ENCODE data around the gene MT1A. TPM values are rescaled to one million over a fixed set of nuclear protein-coding genes. Genes with fewer than 3 reads are reported as not detected.

Gene MT1A
- total RNA-seq, 4 donors from 2014 or later = 7.1 to 23.6 (median 16.8) TPM

DNA sequence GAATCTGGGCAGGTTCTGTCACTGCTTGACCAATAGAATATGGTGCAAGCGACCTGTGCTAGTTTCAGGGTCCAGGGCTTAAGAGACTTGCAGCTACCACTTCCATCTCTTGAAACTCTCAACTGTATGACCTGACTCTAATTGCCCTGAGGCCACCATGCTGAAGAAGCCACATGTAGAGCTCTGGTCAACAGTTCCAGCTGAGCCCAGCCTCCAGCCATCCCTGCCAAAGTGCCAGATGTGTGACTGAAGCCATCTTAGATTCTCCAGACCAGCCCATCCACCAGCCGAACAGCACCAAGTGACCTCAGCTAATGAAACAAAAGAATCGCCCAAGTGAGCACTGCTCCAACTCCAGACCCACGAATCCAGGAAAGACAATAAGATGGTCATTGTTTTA, 33.5 kb upstream of the MT1A start:
- 94% methylated on average over 4 of the region's 4 CpGs for WGBS, 2 donors
- H3K36me3 ChIP-seq = no peaks in the 10 kb centered on the region
- DNase-seq = no peak
- H3K27me3 ChIP-seq = no peaks in the 10 kb centered on the region
- peaks cover 29 to 33% of the 10 kb centered on the region in 2 donors for H3K4me1 ChIP-seq
- TF ChIP-seq, protein P1, sequence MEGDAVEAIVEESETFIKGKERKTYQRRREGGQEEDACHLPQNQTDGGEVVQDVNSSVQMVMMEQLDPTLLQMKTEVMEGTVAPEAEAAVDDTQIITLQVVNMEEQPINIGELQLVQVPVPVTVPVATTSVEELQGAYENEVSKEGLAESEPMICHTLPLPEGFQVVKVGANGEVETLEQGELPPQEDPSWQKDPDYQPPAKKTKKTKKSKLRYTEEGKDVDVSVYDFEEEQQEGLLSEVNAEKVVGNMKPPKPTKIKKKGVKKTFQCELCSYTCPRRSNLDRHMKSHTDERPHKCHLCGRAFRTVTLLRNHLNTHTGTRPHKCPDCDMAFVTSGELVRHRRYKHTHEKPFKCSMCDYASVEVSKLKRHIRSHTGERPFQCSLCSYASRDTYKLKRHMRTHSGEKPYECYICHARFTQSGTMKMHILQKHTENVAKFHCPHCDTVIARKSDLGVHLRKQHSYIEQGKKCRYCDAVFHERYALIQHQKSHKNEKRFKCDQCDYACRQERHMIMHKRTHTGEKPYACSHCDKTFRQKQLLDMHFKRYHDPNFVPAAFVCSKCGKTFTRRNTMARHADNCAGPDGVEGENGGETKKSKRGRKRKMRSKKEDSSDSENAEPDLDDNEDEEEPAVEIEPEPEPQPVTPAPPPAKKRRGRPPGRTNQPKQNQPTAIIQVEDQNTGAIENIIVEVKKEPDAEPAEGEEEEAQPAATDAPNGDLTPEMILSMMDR (IDR thresholded peaks at IDR 0.05) = no peak
- TF ChIP-seq POLR2A (IDR thresholded peaks at IDR 0.05) = no peak
- H3K9me3 ChIP-seq = no peaks in the 10 kb centered on the region
- intact Hi-C loops (cut with DNase I) = loop anchor here (5.0 to 10.0 kb wide), 2 partner anchors 82 to 90 kb away; no protein-coding TSS in a partner anchor
- H3K27ac ChIP-seq = peak overlapping the region in 1 of 3 donors; percentile 89
- H3K4me3 ChIP-seq (replicated peaks in 1 of 3) = no peak overlapping the region

DNA sequence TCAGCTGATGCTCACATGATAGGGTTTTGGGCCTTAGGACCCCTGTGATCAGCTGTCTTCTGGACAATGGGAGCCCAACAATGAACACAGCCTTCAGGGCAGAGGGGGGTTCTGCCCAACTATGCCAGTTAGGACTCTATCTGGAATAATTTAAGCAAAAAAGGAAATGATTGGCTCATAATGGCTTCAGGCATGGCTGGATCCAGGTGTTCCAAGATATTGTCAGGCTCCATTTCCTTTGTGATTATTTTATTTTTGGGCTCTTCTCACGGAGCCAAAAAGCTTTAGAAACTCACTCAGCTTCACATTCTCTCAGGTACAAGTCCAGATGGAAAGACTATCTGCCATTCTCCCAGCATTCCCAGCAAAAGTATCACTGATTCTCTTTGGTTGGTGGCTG, 33.0 kb upstream of the MT1A start:
- no peaks in the 10 kb centered on the region for H3K9me3 ChIP-seq
- H3K27ac ChIP-seq = peak overlapping the region; percentile 89 to 98 (median 97)
- H3K36me3 ChIP-seq = no peaks in the 10 kb centered on the region
- no peak for DNase-seq
- no peak overlapping the region for H3K4me3 ChIP-seq (replicated peaks in 1 of 3)
- WGBS, 2 donors = 52 to 77% methylated on average over 1 of the region's 1 CpG
- no peak for TF ChIP-seq POLR2A (IDR thresholded peaks at IDR 0.05)
- TF ChIP-seq, protein P1 (IDR thresholded peaks at IDR 0.05) = no peak
- H3K4me1 ChIP-seq = peaks cover 34 to 38% of the 10 kb centered on the region in 2 donors
- intact Hi-C loops (cut with DNase I) = loop anchor here (5.0 to 10.0 kb wide), 2 partner anchors 82 to 91 kb away; no protein-coding TSS in a partner anchor
- H3K27me3 ChIP-seq = no peaks in the 10 kb centered on the region

DNA sequence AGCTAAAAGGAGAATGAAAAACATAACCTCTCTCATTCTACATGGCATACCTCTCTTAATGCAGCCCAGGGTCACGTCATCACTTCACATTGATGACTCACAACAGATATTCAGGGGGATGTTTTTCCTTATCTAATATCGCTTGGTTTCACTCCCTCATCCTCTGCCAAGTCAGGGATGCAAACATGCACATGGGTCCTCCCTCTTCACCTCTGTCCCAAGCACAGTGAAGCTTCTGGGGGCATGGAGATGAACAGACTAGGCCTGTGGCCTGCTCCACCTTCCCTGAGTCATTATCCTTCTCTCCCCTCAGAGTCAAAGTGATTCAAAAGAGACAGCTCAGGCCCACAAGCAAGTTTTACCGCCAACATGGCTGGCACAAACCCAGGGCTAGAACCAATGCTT, 32.4 kb upstream of the MT1A start:
- no peak for TF ChIP-seq POLR2A (IDR thresholded peaks at IDR 0.05)
- TF ChIP-seq, protein P1 (IDR thresholded peaks at IDR 0.05) = no peak
- 57 to 74% methylated on average over 3 of the region's 3 CpGs for WGBS, 2 donors
- H3K27me3 ChIP-seq = no peaks in the 10 kb centered on the region
- peaks cover 40 to 42% of the 10 kb centered on the region in 2 donors for H3K4me1 ChIP-seq
- no peaks in the 10 kb centered on the region for H3K36me3 ChIP-seq
- peak overlapping the region; percentile 89 to 98 (median 97) for H3K27ac ChIP-seq
- no peak overlapping the region for H3K4me3 ChIP-seq (replicated peaks in 1 of 3)
- no peaks in the 10 kb centered on the region for H3K9me3 ChIP-seq
- intact Hi-C loops (cut with DNase I) = loop anchor here (5.0 to 10.0 kb wide), 2 partner anchors 81 to 91 kb away; no protein-coding TSS in a partner anchor
- peak; percentile 63 to 66 for DNase-seq

DNA sequence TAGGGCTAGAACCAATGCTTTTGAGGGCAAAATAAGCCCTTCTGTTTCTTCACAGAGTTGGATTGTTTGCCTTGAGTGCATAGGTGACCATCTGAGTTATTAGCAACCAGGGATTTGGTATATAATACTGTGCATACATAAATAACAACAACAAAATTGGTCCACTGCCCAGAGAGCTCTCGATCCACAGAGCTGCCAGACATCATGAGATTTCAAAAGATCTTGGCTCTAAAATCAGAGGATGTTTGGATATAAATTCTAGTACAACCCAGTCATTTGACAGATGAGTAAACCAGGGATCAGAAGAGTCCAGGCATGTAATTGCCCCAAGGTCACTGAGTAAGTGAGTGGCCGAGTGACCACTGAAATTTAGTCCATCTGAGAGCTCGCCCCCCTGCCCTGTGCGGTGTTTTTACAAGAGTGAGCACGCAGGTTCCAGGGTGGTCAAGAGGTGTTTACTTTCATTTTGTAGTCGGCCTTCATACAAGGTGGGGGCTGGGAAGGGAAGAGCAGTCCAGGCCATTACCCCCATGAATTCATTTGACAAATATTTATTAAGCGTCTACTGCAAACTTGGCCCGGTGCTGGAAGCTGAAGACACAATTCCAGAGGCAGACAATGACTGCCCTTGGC, 31.9 kb upstream of the MT1A start:
- H3K27ac ChIP-seq = peak overlapping the region; percentile 89 to 98 (median 97)
- H3K4me3 ChIP-seq (replicated peaks in 1 of 3) = no peak overlapping the region
- DNase-seq = peak; percentile 59 to 63
- intact Hi-C loops (cut with DNase I) = loop anchor here (5.0 to 10.0 kb wide), 2 partner anchors 81 to 92 kb away; no protein-coding TSS in a partner anchor
- no peak for TF ChIP-seq POLR2A (IDR thresholded peaks at IDR 0.05)
- TF ChIP-seq, protein P1 (IDR thresholded peaks at IDR 0.05) = no peak
- no peaks in the 10 kb centered on the region for H3K27me3 ChIP-seq
- no peaks in the 10 kb centered on the region for H3K36me3 ChIP-seq
- no peaks in the 10 kb centered on the region for H3K9me3 ChIP-seq
- peaks cover 45 to 47% of the 10 kb centered on the region in 2 donors for H3K4me1 ChIP-seq
- 28% methylated on average over 8 of the region's 8 CpGs for WGBS, 2 donors

DNA sequence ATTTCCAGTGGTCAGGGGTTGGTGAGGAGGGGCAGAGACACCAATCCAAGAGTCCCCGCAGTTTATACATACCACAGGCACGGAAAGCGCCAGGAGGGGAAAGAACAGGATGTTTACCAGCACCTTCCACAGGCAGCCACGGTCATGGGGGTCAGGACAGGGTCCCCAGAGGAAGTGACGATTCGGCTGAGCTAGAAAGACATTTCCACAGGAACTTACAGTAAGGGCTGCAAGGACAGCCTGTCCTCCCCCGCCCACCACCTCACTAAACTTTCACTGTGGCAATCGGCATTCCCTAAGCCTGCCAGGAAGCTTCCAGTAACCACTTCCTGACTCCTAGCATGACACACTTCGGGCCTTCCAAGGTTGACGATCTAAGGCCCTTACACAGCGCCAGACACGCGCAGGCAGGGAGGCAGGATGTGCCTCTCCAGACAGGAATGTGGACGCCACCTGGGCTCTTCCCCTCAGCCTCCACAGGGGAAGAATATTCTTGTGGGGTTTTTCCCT, 31.3 kb upstream of the MT1A start:
- Histone ChIP-seq H3K4me3 (replicated peaks in 1 of 3) (no peak overlapping the region), H3K9me3 (no peaks in the 10 kb centered on the region), H3K4me1 (peaks cover 47 to 51% of the 10 kb centered on the region in 2 donors), H3K27ac (peak overlapping the region; percentile 89 to 98 (median 97)), H3K36me3 (no peaks in the 10 kb centered on the region), H3K27me3 (no peaks in the 10 kb centered on the region)
- 62 to 73% methylated on average over 14 of the region's 14 CpGs for WGBS, 2 donors
- DNase-seq = peak; percentile 70 to 72
- TF ChIP-seq, protein P1 (IDR thresholded peaks at IDR 0.05) = no peak
- no peak for TF ChIP-seq POLR2A (IDR thresholded peaks at IDR 0.05)
- intact Hi-C loops (cut with DNase I) = loop anchor here (5.0 to 10.0 kb wide), 2 partner anchors 80 to 92 kb away; no protein-coding TSS in a partner anchor

All from thyroid gland (tissue), 4 donors.